Right forelimb (tissue), 1 donor: ENCODE data around the gene TNRC6B.
"Not testable (repeated sequence)": the region's sequence is repeated elsewhere in the genome, so short reads cannot be mapped to it uniquely, and the experiment has no call there.

ENCODE experiments used
- DNase-seq: peaks from one replicate; pipeline ENCODE4 v3.0.0-alpha.2; 2018

The TNRC6B gene

DNA sequence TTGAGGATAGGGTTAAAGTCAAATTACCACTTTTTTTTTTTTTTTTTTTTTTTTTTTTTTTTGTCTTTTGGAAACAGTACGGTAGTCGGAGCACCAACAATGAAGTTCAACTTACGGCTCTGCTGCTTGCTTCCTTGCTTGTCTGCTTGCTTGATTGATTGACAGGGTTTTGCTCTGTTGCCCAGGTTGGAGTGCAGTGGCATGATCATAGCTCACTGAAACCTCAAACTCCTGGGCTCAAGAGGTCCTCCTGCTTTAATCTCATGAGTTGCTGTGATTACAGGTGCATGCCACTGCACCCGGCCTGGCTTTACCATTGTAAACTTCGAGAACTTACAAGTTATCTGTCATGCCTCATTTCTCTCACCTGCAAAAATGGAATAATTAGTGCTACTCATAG is 198.4 kb downstream of the TNRC6B start:
- DNase-seq: no peak

GRCh38 chr22:40377931-40378330 is 200.2 kb downstream of the TNRC6B start:
- DNase-seq: no peak

- not testable (repeated sequence) for DNase-seq
Observed at GRCh38 chr22:40378448-40378847, 200.7 kb downstream of the TNRC6B start.

DNA sequence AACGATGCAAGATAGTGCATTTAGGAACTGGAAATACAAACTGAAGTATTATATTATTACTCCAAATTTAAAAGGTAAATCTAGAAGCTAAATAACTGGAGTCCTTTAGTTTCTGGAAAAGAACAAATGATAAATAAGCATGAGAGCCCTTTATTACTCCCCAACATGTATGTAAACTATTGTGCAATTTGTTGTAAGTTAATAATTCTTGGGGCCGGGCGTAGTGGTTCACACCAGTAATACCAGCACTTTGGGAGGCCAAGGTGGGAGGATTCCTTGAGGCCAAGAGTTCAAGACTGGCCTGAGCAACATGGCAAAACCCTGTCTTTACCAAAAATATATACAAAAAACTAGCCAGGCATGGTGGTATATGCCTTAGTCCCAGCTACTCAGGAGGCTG is 203.7 kb downstream of the TNRC6B start:
- no peak for DNase-seq

GRCh38 chr22:40383905-40384304 is 206.2 kb downstream of the TNRC6B start:
- no peak for DNase-seq

GRCh38 chr22:40385036-40385782 is 207.5 kb downstream of the TNRC6B start:
- no peak for DNase-seq
